Activated T-helper 1 cell treated with Interleukin-2 at 50 U/mL for 16 hours (primary cell): ENCODE data around the gene GLOD4.
"Not testable (repeated sequence)": the region's sequence is repeated elsewhere in the genome, so short reads cannot be mapped to it uniquely, and the experiment has no call there.

ENCODE experiments used
- DNase-seq: peaks from one replicate; pipeline ENCODE4 v3.0.0-alpha.2; 2020; ENCODE audit warnings: low read depth

The GLOD4 gene

DNA sequence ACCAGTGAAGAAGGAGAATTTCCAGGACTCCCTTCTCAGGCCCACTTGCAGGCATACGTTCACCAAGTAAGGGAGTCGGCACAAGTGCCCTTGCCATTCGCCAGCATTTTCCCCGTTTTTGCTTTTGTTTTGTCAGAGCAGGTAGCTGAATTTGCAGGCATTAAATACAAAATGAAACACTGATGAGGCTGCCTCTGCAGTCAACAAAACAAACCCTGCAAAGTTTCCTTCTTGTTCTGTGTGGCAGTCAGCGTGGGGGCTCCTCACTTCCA, 7.8 kb downstream of the GLOD4 start:
- DNase-seq: no peak

DNA sequence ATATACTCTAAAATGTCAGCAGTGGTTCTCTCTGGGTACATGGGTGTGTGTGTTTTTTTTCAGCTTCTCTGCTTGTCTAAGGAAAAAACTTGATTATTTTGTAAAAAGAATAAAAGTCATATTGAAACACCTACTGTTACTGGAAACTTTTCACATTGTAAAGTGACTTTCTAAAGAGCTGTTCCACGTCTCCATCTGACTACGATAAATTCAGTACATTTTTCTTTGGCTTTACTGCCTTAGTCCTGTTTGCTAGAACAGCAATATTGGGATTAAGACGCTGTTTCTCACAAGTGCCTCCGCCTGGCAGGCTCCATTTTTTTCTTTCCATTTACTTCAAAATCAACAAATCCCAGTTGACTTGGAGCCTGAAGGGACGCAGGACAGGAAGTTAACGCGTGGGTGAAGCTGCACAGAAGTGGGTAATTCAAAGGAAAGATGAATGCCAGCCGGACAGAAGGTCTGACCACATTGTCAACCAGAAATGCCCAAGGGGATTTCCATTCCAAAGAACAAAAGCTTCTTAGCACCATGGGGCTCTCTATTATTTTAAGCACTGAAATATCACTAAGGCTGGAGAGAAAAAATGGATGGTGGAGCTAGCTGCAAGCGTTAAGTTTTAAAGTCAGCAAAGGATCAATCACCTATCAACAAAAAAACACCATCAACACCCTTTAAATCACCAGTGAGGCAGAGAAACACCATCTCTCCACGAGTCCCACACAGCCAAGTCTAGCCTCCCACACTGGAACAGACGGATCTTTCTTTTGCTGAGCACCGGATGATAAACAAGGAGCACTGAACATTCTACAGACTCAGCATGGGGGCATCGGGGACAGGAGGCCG, 8.4 kb downstream of the GLOD4 start:
- DNase-seq: no peak

DNA sequence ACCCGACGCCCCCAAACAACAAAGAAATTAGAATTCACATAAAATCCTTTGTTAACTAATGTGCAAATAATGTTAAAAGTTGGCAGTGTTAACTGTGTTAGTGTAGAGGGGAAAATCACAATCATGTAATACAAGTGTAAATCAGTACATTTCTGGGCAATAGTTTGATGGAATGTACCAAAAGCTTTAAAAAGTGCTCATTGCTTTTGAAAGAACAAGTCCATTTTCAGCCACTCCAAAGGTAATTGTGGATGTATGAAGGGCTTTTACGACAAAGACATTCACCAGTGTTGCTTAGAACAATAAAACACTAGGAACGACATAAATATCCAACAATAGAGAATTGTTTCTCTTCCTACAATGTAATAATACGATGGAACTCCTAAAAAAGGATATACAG, 9.1 kb downstream of the GLOD4 start:
- DNase-seq: no peak

DNA sequence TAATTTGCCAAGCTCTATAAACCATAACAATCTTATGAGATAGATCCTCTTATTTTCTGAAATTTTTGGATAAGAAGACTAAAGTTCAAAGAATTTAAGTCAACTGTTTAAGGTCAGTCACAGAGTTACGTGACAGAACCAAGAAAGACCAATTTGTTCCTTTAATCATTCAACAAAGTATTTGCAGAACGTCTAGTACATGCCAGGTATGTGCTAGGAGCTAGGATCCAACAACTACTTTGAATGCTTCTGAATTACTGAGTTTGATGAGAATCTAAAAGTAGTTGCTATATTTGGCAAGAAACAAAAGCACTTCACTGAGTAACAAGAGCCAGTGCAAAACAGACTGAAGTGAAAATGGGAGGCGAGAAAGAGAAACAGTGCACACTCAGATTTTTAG, 15.0 kb downstream of the GLOD4 start:
- no peak for DNase-seq

DNA sequence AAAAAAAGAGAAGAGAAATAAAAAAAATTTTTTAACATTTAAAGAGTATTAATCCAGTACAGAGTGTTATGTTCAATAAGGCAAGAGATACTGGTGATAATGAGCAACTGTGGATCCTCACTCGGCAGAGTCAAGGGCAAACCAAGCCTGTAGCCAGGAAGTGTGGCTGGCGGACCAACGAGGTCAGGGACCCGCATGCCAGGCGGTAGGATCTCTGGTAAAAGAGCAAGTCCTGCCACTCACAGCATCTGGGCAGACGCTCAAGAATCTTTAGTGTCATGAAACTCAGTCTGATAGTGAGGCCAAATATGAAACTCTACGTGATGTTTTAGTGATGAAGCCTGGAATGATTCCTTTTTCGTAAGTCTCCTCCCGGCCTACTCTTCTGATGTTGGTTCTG, 21.7 kb downstream of the GLOD4 start:
- no peak for DNase-seq

DNA sequence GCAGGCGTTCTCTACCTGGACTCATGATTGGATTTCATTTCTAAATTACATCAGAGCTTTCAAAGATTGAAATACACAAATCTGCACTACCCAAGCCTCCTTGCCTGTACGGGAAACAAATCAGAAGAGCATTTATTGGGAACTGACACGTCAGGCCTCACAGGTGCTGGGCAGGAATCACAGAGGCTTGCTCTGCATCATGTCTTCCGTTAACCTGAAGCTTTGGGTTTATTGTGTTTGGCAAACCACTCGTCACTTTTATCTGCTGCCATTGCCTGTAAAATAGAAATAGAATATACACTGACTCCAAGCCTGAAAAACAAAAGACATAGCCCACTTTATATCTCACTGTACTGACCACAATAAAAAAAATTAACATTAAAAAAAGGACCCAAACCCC, 22.1 kb downstream of the GLOD4 start:
- DNase-seq: no peak

DNA sequence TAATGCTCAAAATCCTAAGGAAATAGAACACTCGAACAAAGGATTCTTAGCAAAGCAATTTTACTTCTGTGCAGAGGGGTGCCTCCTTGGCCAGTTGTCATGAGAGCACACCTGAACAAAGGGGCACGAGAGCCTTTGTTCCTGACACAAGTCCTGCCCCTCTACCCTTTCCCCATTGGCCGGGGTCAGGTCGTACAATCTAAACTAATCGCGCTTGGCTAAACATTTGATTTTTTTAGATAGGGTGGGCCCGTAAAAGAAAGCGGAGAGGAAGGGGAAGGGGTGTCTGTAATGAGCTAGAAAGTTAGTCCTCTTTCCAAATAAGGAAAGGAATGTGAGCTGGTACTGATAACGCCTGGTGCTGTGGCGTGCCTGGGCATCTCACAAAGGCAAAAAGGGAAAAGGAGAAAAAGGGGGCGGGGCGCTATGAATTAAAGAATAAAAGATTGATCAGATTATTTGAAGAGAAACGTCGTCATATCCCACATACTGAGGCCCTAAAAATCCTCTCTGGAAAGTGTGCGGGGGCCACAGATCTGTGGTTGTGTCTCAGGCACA, 26.0 kb downstream of the GLOD4 start:
- DNase-seq: not testable (repeated sequence)

DNA sequence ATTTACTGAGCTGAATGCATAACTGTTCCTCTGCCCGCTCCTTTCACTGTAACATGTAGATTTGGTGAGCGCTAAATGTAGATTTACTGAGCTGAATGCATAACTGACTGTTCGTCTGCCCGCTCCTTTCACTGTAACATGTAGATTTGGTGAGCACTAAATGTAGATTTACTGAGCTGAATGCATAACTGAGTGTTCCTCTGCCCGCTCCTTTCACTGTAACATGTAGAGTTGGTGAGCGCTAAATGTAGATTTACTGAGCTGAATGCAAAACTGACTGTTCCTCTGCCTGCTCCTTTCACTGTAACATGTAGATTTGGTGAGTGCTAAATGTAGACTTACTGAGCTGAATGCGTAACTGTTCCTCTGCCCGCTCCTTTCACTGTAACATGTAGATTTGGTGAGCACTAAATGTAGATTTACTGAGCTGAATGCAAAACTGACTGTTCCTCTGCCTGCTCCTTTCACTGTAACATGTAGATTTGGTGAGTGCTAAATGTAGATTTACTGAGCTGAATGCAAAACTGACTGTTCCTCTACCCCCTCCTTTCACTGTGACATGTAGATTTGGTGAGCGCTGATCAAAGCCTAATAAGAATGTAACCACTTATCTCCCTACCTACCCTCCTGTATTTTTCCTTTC, 26.6 kb downstream of the GLOD4 start:
- not testable (repeated sequence) for DNase-seq

DNA sequence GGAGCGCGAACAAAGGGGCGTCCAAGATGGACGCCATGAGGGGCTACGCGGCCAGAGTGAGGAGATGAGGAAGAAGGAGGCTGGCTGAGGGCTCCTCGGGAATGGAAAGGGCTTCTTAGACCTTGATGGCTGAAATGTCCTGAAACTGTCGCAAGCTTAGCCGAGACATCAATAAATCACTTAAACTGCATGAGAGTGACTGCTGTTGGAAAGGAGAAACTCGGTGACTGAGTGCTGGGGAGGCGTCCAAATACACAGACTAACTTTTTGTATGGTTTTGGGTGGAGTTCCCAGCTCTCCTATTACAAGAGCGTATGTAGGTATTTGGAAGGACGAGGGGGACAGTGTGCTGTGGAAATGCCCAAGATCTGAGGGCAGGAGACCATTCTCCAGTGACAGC, 28.7 kb downstream of the GLOD4 start:
- no peak for DNase-seq

DNA sequence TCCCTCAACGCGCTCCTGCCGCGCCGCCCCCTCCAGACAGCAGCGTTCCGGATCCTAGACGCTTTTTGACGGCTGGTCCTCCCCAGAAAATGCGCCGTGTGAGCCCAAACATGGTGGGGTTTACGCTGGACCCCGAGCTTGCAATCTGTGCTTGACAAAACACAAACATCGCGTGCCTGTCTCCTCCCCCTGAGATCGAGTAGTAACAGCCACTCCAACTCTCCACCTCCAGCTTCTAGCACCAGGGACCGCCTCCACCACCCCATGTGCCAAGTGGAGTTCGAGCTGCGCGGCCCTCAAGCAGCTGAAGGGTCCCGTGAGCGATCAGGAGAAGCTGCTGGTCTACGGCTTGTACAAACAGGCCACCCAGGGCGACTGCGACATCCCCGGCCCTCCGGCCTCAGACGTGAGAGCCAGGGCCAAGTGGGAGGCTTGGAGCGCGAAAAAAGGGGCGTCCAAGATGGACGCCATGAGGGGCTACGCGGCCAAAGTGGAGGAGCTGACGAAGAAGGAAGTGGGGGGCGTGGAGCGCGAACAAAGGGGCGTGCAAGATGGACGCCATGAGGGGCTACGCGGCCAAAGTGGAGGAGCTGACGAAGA, 29.4 kb downstream of the GLOD4 start:
- DNase-seq: no peak

DNA sequence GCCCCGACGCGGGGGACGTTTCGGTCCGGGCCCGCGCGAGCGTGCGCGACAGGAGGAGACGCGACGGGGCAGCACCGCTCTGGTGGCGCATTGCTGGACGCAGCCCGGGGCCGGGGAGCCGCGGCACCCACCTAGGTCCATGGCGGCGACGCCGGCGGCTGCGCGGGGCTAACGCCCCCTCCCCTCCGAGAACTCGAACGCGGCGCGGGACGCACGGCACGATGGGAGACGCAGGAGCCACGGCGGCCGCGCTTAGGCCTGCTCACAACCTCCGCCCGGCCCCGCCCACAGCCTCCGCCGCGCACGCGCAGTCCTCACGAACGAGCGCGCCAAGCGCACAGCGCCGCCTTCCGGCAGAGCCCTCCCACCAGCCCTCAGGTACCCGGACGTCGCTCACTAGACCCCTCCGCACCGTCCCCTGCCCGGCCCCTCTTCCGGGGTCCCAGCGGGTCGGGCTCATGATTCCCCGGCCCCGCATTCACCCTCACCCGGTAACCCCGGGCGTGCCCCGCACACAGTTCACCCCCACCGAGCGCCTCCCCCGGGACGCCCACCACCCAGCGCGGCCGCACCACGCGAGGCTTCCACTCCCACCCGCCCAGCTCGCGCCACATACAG, 30.0 kb downstream of the GLOD4 start, which contains the start of gene GEMIN4:
Gene GEMIN4 (minus strand): TSS at position 263 of the 618 bp plus-strand sequence. CDS start 122 bp downstream, at position 141.
- DNase-seq: peak; percentile 98

DNA sequence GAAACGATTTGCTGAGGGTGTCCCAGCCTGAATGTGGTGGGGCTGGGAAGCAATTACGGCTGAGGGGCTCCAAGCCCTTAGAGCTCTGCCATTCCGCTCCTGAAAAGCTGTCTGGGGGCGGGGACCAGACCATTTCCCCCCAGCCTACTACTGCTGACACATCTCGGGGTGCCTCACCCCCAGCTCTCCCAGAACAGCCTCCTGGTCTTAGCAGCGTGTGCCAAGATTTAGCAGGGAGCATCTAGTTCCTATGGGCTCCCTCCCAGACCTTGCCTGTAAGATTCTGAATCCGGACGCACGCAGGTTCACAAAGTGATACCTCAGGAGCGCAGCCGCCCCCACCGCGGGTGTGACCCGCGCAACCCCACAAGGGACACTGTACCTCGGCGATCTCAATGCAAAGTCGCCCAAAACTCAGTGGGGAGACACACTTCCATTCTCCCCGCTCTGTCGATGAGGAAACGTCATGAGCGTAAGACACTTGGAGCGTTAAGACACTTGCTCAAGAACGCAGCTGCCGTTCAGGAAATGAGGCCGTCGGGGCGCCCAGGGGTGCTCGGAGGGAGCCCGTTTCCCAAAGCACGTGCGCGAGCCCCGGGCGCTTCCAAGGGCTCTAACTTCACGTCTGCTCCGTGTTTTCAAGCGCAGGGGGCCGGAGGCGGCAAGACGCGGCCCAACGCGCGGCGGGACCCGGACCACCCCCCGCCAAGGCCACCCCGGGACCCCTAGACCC, 30.6 kb downstream of the GLOD4 start:
- peak; percentile 28 for DNase-seq

DNA sequence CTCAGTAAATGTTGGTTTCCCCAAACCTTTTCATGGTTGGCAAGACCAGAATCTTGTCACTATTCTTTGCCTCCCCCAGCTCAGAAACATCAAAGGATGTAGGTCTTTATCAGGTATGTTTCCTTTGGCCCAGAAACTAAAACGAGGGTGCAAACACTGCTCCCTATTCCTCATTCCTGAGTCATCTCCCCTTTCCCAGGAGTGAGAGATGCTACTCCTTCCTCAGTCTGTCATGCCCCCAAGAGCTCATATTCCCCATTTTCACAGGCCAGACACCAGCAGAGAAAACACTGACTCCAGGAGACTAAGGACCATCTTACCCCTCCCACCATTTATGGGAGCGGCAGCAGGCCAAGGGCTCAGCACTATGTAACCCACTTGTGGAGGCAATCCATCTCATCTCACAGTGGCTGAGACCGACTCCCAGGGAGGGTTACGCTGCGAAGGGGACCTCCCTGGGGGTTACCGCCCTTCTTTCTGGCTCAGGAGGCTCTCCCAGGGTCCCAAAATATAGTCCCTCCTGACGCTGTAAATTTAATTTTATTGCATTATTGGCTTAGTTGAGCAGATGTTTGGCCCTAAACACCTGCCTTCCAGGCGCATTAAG, 31.5 kb downstream of the GLOD4 start:
- no peak for DNase-seq

DNA sequence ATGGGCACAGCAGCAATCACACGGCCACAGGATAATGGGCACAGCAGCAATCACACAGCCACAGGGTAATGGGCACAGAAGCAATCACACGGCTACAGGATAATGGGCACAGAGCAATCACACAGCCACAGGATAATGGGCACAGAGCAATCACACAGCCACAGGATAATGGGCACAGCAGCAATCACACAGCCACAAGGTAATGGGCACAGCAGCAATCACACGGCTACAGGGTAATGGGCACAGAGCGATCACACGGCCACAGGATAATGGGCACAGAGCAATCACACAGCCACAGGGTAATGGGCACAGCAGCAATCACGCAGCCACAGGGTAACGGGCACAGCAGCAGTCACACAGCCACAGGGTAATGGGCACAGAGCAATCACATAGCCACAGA, 32.7 kb downstream of the GLOD4 start:
- not testable (repeated sequence) for DNase-seq

DNA sequence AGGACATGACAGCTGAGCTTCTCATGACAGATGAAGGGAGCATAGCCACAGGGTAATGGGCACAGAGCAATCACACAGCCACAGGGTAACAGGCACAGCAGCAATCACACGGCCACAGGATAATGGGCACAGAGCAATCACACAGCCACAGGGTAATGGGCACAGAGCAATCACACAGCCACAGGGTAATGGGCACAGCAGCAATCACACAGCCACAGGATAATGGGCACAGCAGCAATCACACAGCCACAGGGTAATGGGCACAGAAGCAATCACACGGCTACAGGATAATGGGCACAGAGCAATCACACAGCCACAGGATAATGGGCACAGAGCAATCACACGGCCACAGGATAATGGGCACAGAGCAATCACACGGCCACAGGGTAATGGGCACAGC, 33.5 kb downstream of the GLOD4 start:
- DNase-seq: not testable (repeated sequence)

DNA sequence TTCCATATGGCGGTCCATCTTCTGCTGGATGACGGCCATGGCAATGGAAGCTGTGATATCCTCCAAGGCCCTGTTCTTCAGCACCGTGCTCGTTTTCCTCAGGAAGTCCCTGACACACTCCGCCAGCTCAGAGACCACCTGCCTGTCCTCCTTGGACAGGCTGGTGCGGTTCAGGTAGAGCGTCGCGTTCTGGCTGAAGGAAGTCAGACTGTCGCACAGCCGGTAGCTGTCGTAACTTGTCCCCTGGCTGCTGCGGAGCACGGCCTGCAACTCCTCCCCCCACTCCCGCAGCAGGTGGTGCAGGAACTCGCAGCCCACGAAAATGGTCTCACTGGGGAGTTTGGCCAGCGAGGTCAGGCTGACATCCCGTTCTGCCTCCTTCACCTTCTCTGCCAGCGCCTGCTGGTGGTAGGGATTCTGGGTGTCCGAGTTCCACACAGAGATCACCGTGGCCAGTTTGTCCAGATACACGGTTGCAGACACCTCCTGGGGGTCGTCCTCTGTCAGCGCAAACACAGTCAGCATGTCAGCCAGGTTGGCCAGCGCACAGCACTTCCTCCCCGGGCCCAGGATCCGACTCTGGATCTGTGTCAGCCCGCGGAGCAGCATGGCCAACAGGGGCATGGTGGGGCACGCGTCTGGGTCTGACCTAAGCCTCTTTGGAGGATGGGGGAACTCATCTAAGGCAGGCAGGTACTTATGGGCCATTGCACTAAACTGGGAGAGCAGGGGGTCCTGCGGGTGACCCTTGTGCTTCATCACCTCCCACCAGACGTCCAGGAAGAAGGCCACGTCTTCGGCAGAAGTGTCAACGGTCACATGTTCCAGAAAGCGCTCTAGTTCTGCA, 35.1 kb downstream of the GLOD4 start:
- no peak for DNase-seq

DNA sequence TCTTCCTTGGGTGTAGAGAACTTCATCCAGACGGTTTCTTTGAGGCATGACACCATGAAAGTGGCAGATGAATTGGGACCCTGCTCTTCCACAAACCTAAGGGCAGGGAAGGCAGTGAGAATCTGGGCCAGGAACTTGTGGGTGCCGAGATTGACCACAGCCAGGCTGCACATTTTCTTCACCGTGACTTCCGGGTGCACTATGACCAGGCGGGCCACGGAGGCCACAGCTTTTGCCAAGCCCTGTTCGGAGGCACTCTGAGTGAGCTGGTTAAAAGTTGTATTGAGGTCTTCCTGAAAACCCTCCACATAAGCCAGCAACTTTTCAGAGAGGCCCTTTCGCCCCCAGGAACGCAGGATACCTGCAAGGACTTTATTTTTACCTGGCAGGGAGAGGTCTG, 35.9 kb downstream of the GLOD4 start:
- DNase-seq: no peak

DNA sequence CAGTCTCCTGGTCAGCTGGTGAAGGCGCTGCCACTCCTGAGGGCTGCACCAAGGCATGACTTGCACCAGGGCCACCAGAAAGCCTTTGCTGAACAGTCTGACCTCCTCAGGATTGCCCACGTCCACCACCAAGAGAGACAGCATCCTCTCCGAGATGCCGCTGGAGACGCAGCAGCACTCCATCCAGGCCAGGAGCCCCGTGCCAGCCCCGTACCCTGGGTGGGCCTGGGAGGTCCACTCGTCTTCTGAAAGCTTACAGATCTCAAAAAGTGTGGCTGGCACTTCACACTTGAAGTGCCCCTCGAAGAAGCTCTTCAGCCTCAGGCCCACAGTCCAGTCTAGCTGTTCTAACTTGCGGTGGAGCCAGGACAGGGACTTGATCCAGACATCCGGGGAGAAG, 36.7 kb downstream of the GLOD4 start:
- no peak for DNase-seq

DNA sequence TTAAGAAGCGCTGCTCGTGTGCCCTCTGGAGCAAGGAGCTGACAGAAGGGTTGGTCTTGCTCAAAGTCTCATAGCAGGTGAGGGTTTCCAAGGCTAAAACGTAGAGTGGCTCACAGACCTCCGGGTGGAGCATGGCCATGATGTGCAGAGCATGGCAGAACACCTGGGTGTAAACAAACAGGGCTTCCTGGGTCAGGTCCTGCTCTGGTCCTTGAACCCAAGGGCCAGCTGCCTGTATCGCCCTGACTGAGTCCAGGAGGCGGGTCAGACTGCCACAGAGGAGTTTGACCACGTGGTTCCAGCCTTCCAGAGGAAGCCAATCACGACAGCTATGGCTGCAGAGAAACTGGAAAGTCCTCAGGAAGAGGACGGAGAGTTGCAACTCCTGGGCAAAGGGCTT, 37.1 kb downstream of the GLOD4 start:
- DNase-seq: no peak

DNA sequence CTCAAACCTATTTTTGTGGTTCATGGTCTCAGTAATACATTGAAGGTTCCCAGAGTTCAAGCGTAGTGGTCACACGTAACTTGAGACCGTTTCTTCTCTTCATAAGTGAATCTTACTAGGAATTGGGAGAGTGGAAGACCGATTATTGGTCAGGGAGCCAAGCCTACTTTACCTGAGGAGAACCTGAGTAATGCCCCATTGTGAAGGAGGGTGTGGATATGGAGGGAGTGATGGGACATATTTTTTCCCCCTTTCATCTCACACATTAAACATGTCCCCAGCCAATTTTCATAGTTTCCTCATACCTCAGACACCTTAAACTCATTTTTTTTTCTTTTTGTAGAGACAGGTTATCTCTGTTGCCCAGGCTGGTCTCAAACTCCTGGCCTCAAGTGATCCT, 38.9 kb downstream of the GLOD4 start:
- DNase-seq: no peak
